Breast epithelium (tissue), 4 donors: ENCODE measurements around the gene PUSL1. TPM values are rescaled to one million over a fixed set of nuclear protein-coding genes. Genes with fewer than 3 reads are reported as not detected.

Source experiments
- DNase-seq, 2 donors: peaks; one replicate each; pipeline ENCODE4 v3.0.0-alpha.2; 2019; ENCODE audit warnings: low spot score in 2 of 2
- H3K27ac ChIP-seq, 2 donors: fragments of 200-600 bp; sonication (generic) in 1 of 2; one replicate each; pipeline ENCODE4 v1.5.1; 2016 to 2019; ENCODE audit warnings: mild to moderate bottlenecking in 1 of 2
- H3K27me3 ChIP-seq, 2 donors: fragments of 200-600 bp; sonication (generic) in 1 of 2; one replicate each; pipeline versions ENCODE4 v1.5.1 to v1.6.0; 2017 to 2019; ENCODE audit warnings: control low read depth in 1 of 2, mild to moderate bottlenecking in 1 of 2
- H3K36me3 ChIP-seq: fragments of 200-600 bp; one replicate; pipeline ENCODE4 v1.5.1; 2019
- H3K4me1 ChIP-seq, 2 donors: fragments of 200-600 bp; sonication (generic); one replicate each; pipeline ENCODE4 v1.5.1; 2016 to 2019; ENCODE audit warnings: control low read depth in 1 of 2
- H3K4me3 ChIP-seq, 3 donors: fragments of 200-600 bp; sonication (generic); 1 replicate in 2 of 3; 2 replicates in 1 of 3; pipeline ENCODE4 v1.5.1; 2016 to 2019; ENCODE audit warnings: mild to moderate bottlenecking in 3 of 3, moderate library complexity in 2 of 3
- H3K9me3 ChIP-seq, 2 donors: fragments of 200-600 bp; sonication (generic) in 1 of 2; one replicate each; pipeline ENCODE4 v1.5.1; 2016 to 2019; ENCODE audit warnings: control low read depth in 1 of 2
- CTCF ChIP-seq, 3 donors: fragments of 450-650 bp; IDR thresholded peaks; one replicate each; pipeline ENCODE4 v1.5.1; 2016 to 2017; ENCODE audit warnings: antibody characterized with exemption in 3 of 3, mild to moderate bottlenecking in 3 of 3, moderate library complexity in 3 of 3
- POLR2A ChIP-seq: fragments of 450-650 bp; IDR thresholded peaks from one replicate; pipeline ENCODE4 v1.6.1; 2016; ENCODE audit warnings: antibody characterized with exemption, mild to moderate bottlenecking, moderate library complexity
- POLR2AphosphoS5 ChIP-seq, 3 donors: sonication (generic); formaldehyde crosslinking; IDR thresholded peaks; one replicate each; pipeline ENCODE4 v1.6.1; 2017; ENCODE audit warnings: antibody characterized with exemption in 3 of 3
- intact Hi-C: fragments of 100-400 bp; cut with DNase I; formaldehyde crosslinking; loops from one replicate; pipeline ENCODE4 v1.15.1; 2023; ENCODE audit warnings: low total_unique reads
- total RNA-seq, 3 donors: library from RNA; depleted of rRNA; stranded (reverse); fragments of >200 nt; gene quantifications; one replicate each; pipeline ENCODE4 v1.1.0, GENCODE V29; 2016

PUSL1 gene
- total RNA-seq, 3 donors from 2014 or later = 16.0 to 27.5 (median 22.0) TPM

- TF ChIP-seq POLR2A (no peak), POLR2AphosphoS5 (IDR thresholded peaks at IDR 0.05) (no peak), CTCF (IDR thresholded peaks at IDR 0.05) (no peak)
- H3K4me1 ChIP-seq = peaks cover 0 to 10% of the 10 kb centered on the region in 2 donors
- no peaks in the 10 kb centered on the region for H3K36me3 ChIP-seq
- H3K4me3 ChIP-seq = no peak overlapping the region
- no peak overlapping the region for H3K27ac ChIP-seq
- intact Hi-C loops = loop anchor here (5.0 kb wide), 1 partner anchor 170 kb away; no protein-coding TSS in a partner anchor
- H3K9me3 ChIP-seq = no peaks in the 10 kb centered on the region
- DNase-seq = no peak
- peaks cover 0 to 5% of the 10 kb centered on the region in 2 donors for H3K27me3 ChIP-seq
Observed at GRCh38 chr1:1292442-1292779, 16.0 kb upstream of the PUSL1 start.

- Histone ChIP-seq H3K9me3 (no peaks in the 10 kb centered on the region), H3K27me3 (peaks cover 0 to under 1% of the 10 kb centered on the region in 2 donors), H3K27ac (no peak overlapping the region), H3K4me3 (no peak overlapping the region), H3K4me1 (peaks cover 0 to 10% of the 10 kb centered on the region in 2 donors), H3K36me3 (no peaks in the 10 kb centered on the region)
- DNase-seq = no peak
- intact Hi-C loops = loop anchor here (5.0 kb wide), 1 partner anchor 171 kb away; no protein-coding TSS in a partner anchor
- TF ChIP-seq CTCF (IDR thresholded peaks at IDR 0.05) = no peak
- no peak for TF ChIP-seq POLR2AphosphoS5 (IDR thresholded peaks at IDR 0.05)
- TF ChIP-seq POLR2A = no peak
Observed at GRCh38 chr1:1292851-1293250, 15.5 kb upstream of the PUSL1 start.

GRCh38 chr1:1293263-1294249 is 14.8 kb upstream of the PUSL1 start:
- Histone ChIP-seq H3K27ac (no peak overlapping the region), H3K4me3 (no peak overlapping the region), H3K4me1 (peaks cover 0 to 10% of the 10 kb centered on the region in 2 donors), H3K9me3 (no peaks in the 10 kb centered on the region), H3K36me3 (no peaks in the 10 kb centered on the region), H3K27me3 (no peaks in the 10 kb centered on the region)
- intact Hi-C loops = loop anchor here (5.0 kb wide), 1 partner anchor 171 kb away; no protein-coding TSS in a partner anchor
- TF ChIP-seq POLR2A = no peak
- TF ChIP-seq POLR2AphosphoS5 (IDR thresholded peaks at IDR 0.05) = no peak
- TF ChIP-seq CTCF (IDR thresholded peaks at IDR 0.05) = no peak
- no peak for DNase-seq

GRCh38 chr1:1294250-1294890 is 14.0 kb upstream of the PUSL1 start:
- H3K4me3 ChIP-seq = no peak overlapping the region
- intact Hi-C loops = loop anchor here (5.0 kb wide), 1 partner anchor 172 kb away; no protein-coding TSS in a partner anchor

More at GRCh38 chr1:1294250-1294890, 14.0 kb upstream of the PUSL1 start:
- DNase-seq = no peak
- H3K36me3 ChIP-seq = no peaks in the 10 kb centered on the region
- H3K27ac ChIP-seq = no peak overlapping the region
- TF ChIP-seq CTCF (IDR thresholded peaks at IDR 0.05) (no peak), POLR2AphosphoS5 (IDR thresholded peaks at IDR 0.05) (no peak), POLR2A (no peak)
- H3K9me3 ChIP-seq = no peaks in the 10 kb centered on the region
- H3K4me1 ChIP-seq = peaks cover 0 to 10% of the 10 kb centered on the region in 2 donors
- H3K27me3 ChIP-seq = no peaks in the 10 kb centered on the region
